ENCODE data around the gene ZDHHC11. TPM values are rescaled to one million over a fixed set of nuclear protein-coding genes. Genes with fewer than 3 reads are reported as not detected.
"Not testable (repeated sequence)": the region's sequence is repeated elsewhere in the genome, so short reads cannot be mapped to it uniquely, and the experiment has no call there.

The ZDHHC11 gene
- total and polyA plus RNA-seq, 2 experiments from 2014 or later = 8.0 to 29.1 TPM

DNA sequence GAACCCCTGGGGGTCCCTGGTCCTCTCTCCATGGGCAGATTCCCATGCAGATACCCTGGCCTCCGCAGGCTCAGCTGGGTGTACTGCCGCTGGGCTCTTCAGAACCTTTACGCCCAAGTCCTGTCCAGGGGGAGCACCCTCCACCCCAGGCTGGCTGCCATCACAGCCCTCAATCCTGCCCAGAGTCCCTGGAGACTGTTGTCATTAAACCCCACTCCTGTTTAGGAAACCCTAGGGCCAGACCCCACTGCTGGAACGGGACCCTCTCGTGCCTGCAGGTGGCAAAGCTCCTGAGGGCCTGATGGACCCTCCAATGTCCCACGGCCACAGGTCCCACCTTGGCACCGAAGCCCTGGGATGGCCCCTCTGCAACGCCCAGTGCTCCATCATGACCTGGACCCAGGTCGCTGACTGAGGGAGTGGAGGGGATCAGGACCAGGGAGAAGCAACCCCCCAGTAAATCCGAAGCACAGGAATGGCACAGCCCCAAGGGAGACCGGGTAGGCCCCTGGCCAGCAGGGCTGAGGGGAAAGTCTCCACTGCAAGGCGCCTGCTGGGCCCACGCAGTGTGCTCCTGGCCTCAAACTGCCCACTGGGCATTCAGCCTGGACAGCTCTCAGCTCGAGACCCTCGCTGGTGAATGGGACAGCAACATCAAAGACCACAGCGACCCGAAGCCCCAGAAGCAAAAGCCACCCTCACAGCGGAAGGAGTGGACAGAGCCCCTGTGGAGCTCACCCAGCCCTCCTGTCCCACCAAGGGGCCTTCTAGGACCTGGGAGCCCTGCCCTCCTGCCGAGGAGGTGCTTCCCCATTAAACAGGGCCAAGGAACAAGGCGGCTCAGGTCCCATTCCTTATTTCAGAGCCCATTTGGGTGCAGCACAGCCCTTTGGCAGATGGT lies 74.6 kb downstream of the ZDHHC11 start (continued):
- TF ChIP-seq, protein P1, sequence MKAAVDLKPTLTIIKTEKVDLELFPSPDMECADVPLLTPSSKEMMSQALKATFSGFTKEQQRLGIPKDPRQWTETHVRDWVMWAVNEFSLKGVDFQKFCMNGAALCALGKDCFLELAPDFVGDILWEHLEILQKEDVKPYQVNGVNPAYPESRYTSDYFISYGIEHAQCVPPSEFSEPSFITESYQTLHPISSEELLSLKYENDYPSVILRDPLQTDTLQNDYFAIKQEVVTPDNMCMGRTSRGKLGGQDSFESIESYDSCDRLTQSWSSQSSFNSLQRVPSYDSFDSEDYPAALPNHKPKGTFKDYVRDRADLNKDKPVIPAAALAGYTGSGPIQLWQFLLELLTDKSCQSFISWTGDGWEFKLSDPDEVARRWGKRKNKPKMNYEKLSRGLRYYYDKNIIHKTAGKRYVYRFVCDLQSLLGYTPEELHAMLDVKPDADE (IDR thresholded peaks at IDR 0.05) = no peak
- TF ChIP-seq, protein P2, sequence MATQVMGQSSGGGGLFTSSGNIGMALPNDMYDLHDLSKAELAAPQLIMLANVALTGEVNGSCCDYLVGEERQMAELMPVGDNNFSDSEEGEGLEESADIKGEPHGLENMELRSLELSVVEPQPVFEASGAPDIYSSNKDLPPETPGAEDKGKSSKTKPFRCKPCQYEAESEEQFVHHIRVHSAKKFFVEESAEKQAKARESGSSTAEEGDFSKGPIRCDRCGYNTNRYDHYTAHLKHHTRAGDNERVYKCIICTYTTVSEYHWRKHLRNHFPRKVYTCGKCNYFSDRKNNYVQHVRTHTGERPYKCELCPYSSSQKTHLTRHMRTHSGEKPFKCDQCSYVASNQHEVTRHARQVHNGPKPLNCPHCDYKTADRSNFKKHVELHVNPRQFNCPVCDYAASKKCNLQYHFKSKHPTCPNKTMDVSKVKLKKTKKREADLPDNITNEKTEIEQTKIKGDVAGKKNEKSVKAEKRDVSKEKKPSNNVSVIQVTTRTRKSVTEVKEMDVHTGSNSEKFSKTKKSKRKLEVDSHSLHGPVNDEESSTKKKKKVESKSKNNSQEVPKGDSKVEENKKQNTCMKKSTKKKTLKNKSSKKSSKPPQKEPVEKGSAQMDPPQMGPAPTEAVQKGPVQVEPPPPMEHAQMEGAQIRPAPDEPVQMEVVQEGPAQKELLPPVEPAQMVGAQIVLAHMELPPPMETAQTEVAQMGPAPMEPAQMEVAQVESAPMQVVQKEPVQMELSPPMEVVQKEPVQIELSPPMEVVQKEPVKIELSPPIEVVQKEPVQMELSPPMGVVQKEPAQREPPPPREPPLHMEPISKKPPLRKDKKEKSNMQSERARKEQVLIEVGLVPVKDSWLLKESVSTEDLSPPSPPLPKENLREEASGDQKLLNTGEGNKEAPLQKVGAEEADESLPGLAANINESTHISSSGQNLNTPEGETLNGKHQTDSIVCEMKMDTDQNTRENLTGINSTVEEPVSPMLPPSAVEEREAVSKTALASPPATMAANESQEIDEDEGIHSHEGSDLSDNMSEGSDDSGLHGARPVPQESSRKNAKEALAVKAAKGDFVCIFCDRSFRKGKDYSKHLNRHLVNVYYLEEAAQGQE (IDR thresholded peaks at IDR 0.05; ENCODE audit: unreplicated experiment) = no peak
- TF ChIP-seq ZNF114 (CRISPR knock-in tag; IDR thresholded peaks at IDR 0.05) = no peak
- TF ChIP-seq JUNB (IDR thresholded peaks at IDR 0.05; ENCODE audit: unreplicated experiment) = no peak
- TF ChIP-seq, protein P3, sequence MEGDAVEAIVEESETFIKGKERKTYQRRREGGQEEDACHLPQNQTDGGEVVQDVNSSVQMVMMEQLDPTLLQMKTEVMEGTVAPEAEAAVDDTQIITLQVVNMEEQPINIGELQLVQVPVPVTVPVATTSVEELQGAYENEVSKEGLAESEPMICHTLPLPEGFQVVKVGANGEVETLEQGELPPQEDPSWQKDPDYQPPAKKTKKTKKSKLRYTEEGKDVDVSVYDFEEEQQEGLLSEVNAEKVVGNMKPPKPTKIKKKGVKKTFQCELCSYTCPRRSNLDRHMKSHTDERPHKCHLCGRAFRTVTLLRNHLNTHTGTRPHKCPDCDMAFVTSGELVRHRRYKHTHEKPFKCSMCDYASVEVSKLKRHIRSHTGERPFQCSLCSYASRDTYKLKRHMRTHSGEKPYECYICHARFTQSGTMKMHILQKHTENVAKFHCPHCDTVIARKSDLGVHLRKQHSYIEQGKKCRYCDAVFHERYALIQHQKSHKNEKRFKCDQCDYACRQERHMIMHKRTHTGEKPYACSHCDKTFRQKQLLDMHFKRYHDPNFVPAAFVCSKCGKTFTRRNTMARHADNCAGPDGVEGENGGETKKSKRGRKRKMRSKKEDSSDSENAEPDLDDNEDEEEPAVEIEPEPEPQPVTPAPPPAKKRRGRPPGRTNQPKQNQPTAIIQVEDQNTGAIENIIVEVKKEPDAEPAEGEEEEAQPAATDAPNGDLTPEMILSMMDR (conservative IDR thresholded peaks at IDR 0.05; ENCODE audit: low read depth in 2 of 2) = no peak
- no peak for TF ChIP-seq STAT1 (IDR thresholded peaks at IDR 0.05; ENCODE audit: unreplicated experiment)
- no peak for TF ChIP-seq ZNF331 (CRISPR knock-in tag; IDR thresholded peaks at IDR 0.05; ENCODE audit: low read depth)
- no peak for TF ChIP-seq EZH2 (IDR thresholded peaks at IDR 0.05; ENCODE audit: low read depth, unreplicated experiment)
- TF ChIP-seq POLR2AphosphoS5 (IDR thresholded peaks at IDR 0.05; ENCODE audit: low read depth) = no peak

DNA sequence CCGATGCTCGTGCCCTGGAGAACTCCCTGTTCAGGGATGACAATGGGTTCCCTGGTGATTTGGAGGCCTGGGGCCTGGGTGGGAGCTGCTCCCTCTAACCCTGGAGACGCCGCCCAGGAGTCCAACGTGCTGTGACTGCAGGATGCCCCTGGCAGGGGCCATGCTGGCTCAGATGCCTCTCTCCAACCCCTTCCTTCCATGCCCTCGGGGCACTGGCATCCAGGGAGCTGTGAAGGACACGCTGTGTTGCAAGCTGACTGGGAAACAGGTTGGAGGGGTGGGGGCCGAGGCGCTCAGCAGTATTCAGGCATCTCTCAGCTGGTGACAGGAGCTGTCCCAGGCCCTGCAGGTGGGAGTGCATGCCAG lies 75.2 kb downstream of the ZDHHC11 start:
- not testable (repeated sequence) for H3K36me3 ChIP-seq (ENCODE audit: insufficient read depth)

DNA sequence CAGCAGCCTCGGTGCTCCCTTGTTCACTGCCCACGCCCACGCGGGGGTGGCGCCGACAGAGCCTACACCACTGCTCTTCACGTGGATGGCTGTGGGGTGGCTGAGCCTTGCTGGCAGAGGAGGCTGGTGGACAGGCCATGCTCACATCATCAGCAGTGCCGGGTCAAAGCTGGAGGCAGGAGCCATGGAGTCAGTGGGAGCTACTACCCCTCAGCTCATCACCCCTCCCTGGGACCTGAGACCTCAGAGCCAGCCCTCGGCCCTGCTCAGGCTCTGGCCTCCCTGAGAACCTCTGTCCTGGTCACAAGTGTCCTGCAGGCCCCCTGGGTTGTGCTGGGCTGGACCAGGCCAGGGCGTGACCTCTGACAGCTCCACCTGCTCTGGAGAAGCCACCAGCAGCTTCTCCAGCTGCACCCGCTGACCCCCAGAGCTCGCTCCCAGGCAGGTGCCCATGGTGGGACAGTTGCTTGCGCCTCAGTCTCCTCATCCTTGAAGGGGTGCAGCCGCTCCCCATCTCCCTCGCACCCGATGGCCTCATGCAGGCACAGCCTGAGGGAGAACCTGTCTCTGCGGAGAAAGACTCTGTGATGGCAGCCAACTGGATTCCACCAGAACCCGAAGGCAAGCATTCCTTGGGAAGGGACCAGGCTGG lies 75.8 kb downstream of the ZDHHC11 start:
- H3F3A ChIP-seq (replicated peaks; ENCODE audit: low read depth); H3K9me2 ChIP-seq (ENCODE audit: insufficient read depth); ATAC-seq; H3K79me2 ChIP-seq (replicated peaks; ENCODE audit: insufficient read depth); H3K27me3 Mint-ChIP-seq (ENCODE audit: insufficient read depth, low read depth, poor library complexity); H3K4me2 ChIP-seq; H3K4me1 Mint-ChIP-seq; DNase-seq (ENCODE audit: low spot score); H3K4me3 Mint-ChIP-seq; H2AFZ ChIP-seq; H3K36me3 Mint-ChIP-seq (ENCODE audit: low read depth); H3K4me3 ChIP-seq; H3K9me3 Mint-ChIP-seq; H3K36me3 ChIP-seq (ENCODE audit: insufficient read depth); H3K27ac ChIP-seq (ENCODE audit: low read depth); H3K27ac Mint-ChIP-seq; H3K4me1 ChIP-seq (ENCODE audit: insufficient read depth); H4K20me1 ChIP-seq (replicated peaks; ENCODE audit: insufficient read depth); H3K27me3 ChIP-seq (ENCODE audit: insufficient read depth): not testable (repeated sequence)

More for the DNA sequence above, 75.2 kb downstream of the ZDHHC11 start:
- not testable (repeated sequence) for DNase-seq (ENCODE audit: low spot score); H3K4me1 Mint-ChIP-seq; H2AFZ ChIP-seq; H3K4me2 ChIP-seq; ATAC-seq; H3K27me3 Mint-ChIP-seq (ENCODE audit: insufficient read depth, low read depth, poor library complexity); H3K9me2 ChIP-seq (ENCODE audit: insufficient read depth); H3K27me3 ChIP-seq (ENCODE audit: insufficient read depth); H3K4me3 ChIP-seq; H3K36me3 Mint-ChIP-seq (ENCODE audit: low read depth); H3K4me3 Mint-ChIP-seq; H3K79me2 ChIP-seq (replicated peaks; ENCODE audit: insufficient read depth); H3K9me3 Mint-ChIP-seq; H3F3A ChIP-seq (replicated peaks; ENCODE audit: low read depth); H3K27ac ChIP-seq (ENCODE audit: low read depth); H4K20me1 ChIP-seq (replicated peaks; ENCODE audit: insufficient read depth); H3K4me1 ChIP-seq (ENCODE audit: insufficient read depth); H3K27ac Mint-ChIP-seq

DNA sequence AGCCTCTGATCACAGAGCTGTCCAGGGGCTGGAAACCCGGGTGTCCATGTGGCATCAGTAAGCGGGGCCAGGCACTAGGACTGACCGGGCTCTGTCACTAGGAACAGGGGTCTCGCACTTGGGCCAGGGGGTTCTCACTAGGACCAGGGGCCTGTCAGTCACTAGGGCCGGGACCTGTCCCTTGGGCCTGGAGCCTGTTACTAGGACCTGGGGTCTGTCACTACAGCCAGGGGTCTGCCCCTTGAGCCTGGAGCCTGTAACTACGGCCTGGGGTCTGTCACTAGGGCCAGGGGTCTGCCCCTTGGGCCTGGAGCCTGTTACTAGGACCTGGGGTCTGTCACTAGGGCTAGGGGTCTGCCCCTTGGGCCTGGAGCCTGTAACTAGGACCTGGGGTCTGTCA lies 76.5 kb downstream of the ZDHHC11 start:
- not testable (repeated sequence) for DNase-seq (ENCODE audit: low spot score); H3K36me3 Mint-ChIP-seq (ENCODE audit: low read depth)

More for the DNA sequence above, 76.5 kb downstream of the ZDHHC11 start:
- not testable (repeated sequence) for H3K27me3 ChIP-seq (ENCODE audit: insufficient read depth); H3K79me2 ChIP-seq (replicated peaks; ENCODE audit: insufficient read depth); H3K27ac ChIP-seq (ENCODE audit: low read depth); H3K27ac Mint-ChIP-seq; H3K4me1 ChIP-seq (ENCODE audit: insufficient read depth); H3K4me3 Mint-ChIP-seq; H3K9me2 ChIP-seq (ENCODE audit: insufficient read depth); H3K4me1 Mint-ChIP-seq; H3K9me3 Mint-ChIP-seq; H3K4me3 ChIP-seq; H3K27me3 Mint-ChIP-seq (ENCODE audit: insufficient read depth, low read depth, poor library complexity); H4K20me1 ChIP-seq (replicated peaks; ENCODE audit: insufficient read depth); H3F3A ChIP-seq (replicated peaks; ENCODE audit: low read depth); ATAC-seq; H3K36me3 ChIP-seq (ENCODE audit: insufficient read depth); H2AFZ ChIP-seq; H3K4me2 ChIP-seq
